Tibial nerve (tissue), 4 donors: ENCODE results near the gene CCDC107. TPM values are rescaled to one million over a fixed set of nuclear protein-coding genes. Genes with fewer than 3 reads are reported as not detected.

Source experiments
- DNase-seq, 2 donors: peaks; one replicate each; pipeline ENCODE4 v3.0.0-alpha.2; 2019; ENCODE audit warnings: low spot score in 2 of 2
- H3K27ac ChIP-seq, 4 donors: fragments of 200-600 bp; sonication (generic) in 3 of 4; one replicate each; pipeline ENCODE4 v1.5.1; 2017 to 2019; ENCODE audit warnings: mild to moderate bottlenecking in 1 of 4
- H3K27me3 ChIP-seq, 2 donors: fragments of 200-600 bp; sonication (generic) in 1 of 2; one replicate each; pipeline versions ENCODE4 v1.5.1 to v1.6.0; 2017 to 2019
- H3K36me3 ChIP-seq, 3 donors: fragments of 200-600 bp; sonication (generic); one replicate each; pipeline ENCODE4 v1.5.1; 2018 to 2019
- H3K4me1 ChIP-seq, 4 donors: fragments of 200-600 bp; sonication (generic) in 3 of 4; one replicate each; pipeline ENCODE4 v1.5.1; 2017 to 2019
- H3K4me3 ChIP-seq, 4 donors: fragments of 200-600 bp; sonication (generic) in 3 of 4; one replicate each; pipeline ENCODE4 v1.5.1; 2017 to 2019; ENCODE audit warnings: mild to moderate bottlenecking in 1 of 4, moderate library complexity in 1 of 4
- H3K9me3 ChIP-seq, 4 donors: fragments of 200-600 bp; sonication (generic) in 3 of 4; one replicate each; pipeline ENCODE4 v1.5.1; 2017 to 2019
- EP300 ChIP-seq, 2 donors: sonication (generic); formaldehyde crosslinking; IDR thresholded peaks; one replicate each; pipeline ENCODE4 v1.6.1; 2017; ENCODE audit warnings: antibody characterized with exemption in 2 of 2, mild to moderate bottlenecking in 1 of 2
- POLR2A ChIP-seq, 2 donors: fragments of 450-650 bp; IDR thresholded peaks; one replicate each; pipeline ENCODE4 v1.6.1; 2017; ENCODE audit warnings: antibody characterized with exemption in 2 of 2, mild to moderate bottlenecking in 2 of 2, moderate library complexity in 2 of 2
- WGBS, 2 donors: methylation state at CpG; one replicate each; pipeline ENCODE4 v1.1.5; 2018; 5-methylcytosine and 5-hydroxymethylcytosine counted together
- total RNA-seq, 4 donors: library from RNA; depleted of rRNA; stranded (reverse); fragments of >200 nt; gene quantifications; one replicate each; pipeline ENCODE4 v1.1.0, GENCODE V29; 2016
- TF ChIP-seq, protein P1 (sequence below), 5 experiments: fragments of 200-600 bp in 3 of 5; fragments of 450-650 bp in 2 of 5; sonication (generic) in 3 of 5; IDR thresholded peaks; one replicate each; pipeline ENCODE4 v1.5.1; 2016 to 2019; ENCODE audit warnings: antibody characterized with exemption in 5 of 5, mild to moderate bottlenecking in 3 of 5, moderate library complexity in 2 of 5

The CCDC107 gene
- total RNA-seq, 4 donors from 2014 or later: 41.6 to 58.8 (median 47.8) TPM

DNA sequence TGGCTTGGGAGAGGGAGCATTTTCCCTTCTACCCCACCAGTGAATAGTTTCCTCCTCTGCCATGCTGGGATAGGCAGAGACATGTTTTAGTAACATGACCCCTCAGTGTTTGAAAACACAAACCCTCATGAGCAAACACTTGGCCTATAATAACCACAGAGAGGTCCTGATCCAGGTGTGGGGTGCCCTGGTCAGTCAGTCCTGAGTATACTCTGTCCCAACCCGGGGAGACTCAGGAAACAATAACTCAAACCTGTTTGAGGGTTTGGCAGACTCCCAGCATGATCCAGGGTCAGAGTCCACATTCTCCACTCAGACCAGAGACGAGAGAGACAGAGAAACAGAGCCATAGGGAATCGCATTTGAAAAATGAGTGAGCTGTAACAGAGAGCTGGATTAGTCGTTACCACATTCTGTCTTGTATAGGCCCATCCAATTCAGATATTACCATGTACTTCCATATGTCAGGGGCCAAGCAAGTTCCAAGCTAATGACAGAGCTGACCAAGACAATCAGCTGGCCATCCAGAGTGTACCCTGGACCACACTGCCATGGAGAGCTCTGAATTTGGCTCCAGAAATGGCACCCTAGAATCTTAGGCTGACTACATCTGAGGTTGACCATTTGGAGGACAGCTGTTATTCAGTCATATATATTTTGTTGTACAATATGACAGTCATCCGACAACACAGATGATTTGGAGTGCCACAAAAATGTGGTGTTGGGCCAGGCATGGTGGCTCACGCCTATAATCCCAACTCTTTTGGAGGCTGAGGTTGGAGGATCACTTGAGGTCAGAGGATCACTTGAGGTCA is 11.4 kb downstream of the CCDC107 start:
- H3K27me3 ChIP-seq: no peaks in the 10 kb centered on the region
- peaks cover 0 to 12% (median 0%) of the 10 kb centered on the region in 4 donors for H3K4me1 ChIP-seq
- no peak overlapping the region for H3K4me3 ChIP-seq
- no peak for DNase-seq
- H3K36me3 ChIP-seq: no peaks in the 10 kb centered on the region
- WGBS, 2 donors: 46 to 51% methylated on average over 6 of the region's 6 CpGs
- H3K9me3 ChIP-seq: no peaks in the 10 kb centered on the region
- no peak overlapping the region for H3K27ac ChIP-seq
- TF ChIP-seq EP300 (IDR thresholded peaks at IDR 0.05): no peak
- no peak for TF ChIP-seq POLR2A (IDR thresholded peaks at IDR 0.05)
- TF ChIP-seq, protein P1, sequence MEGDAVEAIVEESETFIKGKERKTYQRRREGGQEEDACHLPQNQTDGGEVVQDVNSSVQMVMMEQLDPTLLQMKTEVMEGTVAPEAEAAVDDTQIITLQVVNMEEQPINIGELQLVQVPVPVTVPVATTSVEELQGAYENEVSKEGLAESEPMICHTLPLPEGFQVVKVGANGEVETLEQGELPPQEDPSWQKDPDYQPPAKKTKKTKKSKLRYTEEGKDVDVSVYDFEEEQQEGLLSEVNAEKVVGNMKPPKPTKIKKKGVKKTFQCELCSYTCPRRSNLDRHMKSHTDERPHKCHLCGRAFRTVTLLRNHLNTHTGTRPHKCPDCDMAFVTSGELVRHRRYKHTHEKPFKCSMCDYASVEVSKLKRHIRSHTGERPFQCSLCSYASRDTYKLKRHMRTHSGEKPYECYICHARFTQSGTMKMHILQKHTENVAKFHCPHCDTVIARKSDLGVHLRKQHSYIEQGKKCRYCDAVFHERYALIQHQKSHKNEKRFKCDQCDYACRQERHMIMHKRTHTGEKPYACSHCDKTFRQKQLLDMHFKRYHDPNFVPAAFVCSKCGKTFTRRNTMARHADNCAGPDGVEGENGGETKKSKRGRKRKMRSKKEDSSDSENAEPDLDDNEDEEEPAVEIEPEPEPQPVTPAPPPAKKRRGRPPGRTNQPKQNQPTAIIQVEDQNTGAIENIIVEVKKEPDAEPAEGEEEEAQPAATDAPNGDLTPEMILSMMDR (IDR thresholded peaks at IDR 0.05): no peak

DNA sequence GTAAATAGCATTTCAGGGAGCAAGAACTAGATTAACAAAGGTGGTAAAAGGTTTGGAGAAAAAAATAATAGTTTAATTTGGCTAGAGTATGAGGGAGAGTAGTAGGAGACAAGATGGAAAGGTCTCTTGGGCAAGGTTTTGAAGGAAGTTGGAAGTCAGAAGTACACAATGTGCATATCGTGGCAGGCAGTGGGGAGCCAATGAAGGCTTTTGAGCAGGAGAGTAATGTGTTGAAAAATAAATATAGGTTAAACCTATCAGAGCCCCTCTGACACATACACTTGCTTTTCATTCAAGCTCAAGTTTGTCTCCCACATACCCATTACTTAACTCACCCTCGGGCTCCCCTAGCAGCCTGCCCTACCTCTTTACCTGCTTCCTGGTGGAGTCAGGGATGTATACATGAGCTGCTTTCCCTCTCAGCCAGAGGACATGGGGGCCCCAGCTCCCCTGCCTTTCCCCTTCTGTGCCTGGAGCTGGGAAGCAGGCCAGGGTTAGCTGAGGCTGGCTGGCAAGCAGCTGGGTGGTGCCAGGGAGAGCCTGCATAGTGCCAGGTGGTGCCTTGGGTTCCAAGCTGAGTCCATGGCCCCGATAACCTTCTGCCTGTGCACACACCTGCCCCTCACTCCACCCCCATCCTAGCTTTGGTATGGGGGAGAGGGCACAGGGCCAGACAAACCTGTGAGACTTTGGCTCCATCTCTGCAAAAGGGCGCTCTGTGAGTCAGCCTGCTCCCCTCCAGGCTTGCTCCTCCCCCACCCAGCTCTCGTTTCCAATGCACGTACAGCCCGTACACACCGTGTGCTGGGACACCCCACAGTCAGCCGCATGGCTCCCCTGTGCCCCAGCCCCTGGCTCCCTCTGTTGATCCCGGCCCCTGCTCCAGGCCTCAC is 15.3 kb downstream of the CCDC107 start, which contains the start of gene CA9:
CA9 (plus strand) TSS at position 797 of the 893 bp plus-strand sequence; CDS start at position 829, 32 bp downstream.
- TF ChIP-seq POLR2A (IDR thresholded peaks at IDR 0.05) (no peak), EP300 (IDR thresholded peaks at IDR 0.05) (no peak)
- TF ChIP-seq, protein P1 (IDR thresholded peaks at IDR 0.05): no peak
- WGBS, 2 donors: 54 to 66% methylated on average over 9 to 10 of the region's 10 CpGs
- Histone ChIP-seq H3K36me3 (no peaks in the 10 kb centered on the region), H3K4me1 (peaks cover 0 to 16% (median 10%) of the 10 kb centered on the region in 4 donors), H3K4me3 (no peak within 1 kb of the TSS), H3K27me3 (no peaks in the 10 kb centered on the region), H3K9me3 (no peaks in the 10 kb centered on the region), H3K27ac (no peak within 1 kb of the TSS)
- no peak for DNase-seq

DNA sequence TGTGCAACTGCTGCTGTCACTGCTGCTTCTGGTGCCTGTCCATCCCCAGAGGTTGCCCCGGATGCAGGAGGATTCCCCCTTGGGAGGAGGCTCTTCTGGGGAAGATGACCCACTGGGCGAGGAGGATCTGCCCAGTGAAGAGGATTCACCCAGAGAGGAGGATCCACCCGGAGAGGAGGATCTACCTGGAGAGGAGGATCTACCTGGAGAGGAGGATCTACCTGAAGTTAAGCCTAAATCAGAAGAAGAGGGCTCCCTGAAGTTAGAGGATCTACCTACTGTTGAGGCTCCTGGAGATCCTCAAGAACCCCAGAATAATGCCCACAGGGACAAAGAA is 15.9 kb downstream of the CCDC107 start:
- peaks cover 0 to 16% (median 10%) of the 10 kb centered on the region in 4 donors for H3K4me1 ChIP-seq
- DNase-seq: no peak
- TF ChIP-seq EP300 (IDR thresholded peaks at IDR 0.05) (no peak), POLR2A (IDR thresholded peaks at IDR 0.05) (no peak)
- TF ChIP-seq, protein P1 (IDR thresholded peaks at IDR 0.05): no peak
- no peak overlapping the region for H3K27ac ChIP-seq
- 65 to 96% methylated on average over 3 of the region's 3 CpGs for WGBS, 2 donors
- H3K27me3 ChIP-seq: no peaks in the 10 kb centered on the region
- H3K9me3 ChIP-seq: no peaks in the 10 kb centered on the region
- no peaks in the 10 kb centered on the region for H3K36me3 ChIP-seq
- H3K4me3 ChIP-seq: no peak overlapping the region

DNA sequence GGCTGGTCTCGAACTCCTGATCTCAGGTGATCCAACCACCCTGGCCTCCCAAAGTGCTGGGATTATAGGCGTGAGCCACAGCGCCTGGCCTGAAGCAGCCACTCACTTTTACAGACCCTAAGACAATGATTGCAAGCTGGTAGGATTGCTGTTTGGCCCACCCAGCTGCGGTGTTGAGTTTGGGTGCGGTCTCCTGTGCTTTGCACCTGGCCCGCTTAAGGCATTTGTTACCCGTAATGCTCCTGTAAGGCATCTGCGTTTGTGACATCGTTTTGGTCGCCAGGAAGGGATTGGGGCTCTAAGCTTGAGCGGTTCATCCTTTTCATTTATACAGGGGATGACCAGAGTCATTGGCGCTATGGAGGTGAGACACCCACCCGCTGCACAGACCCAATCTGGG is 17.1 kb downstream of the CCDC107 start:
- no peak for DNase-seq
- WGBS, 2 donors: 41 to 48% methylated on average over 13 of the region's 13 CpGs

More for the DNA sequence above, 17.1 kb downstream of the CCDC107 start:
- no peaks in the 10 kb centered on the region for H3K9me3 ChIP-seq
- peak overlapping the region in 1 of 4 donors; percentile 47 for H3K27ac ChIP-seq
- H3K36me3 ChIP-seq: no peaks in the 10 kb centered on the region
- peak overlapping the region; percentile 26 to 62 (median 48) for H3K4me3 ChIP-seq
- TF ChIP-seq, protein P1 (IDR thresholded peaks at IDR 0.05): no peak
- TF ChIP-seq EP300 (IDR thresholded peaks at IDR 0.05): no peak
- TF ChIP-seq POLR2A (IDR thresholded peaks at IDR 0.05): no peak
- no peaks in the 10 kb centered on the region for H3K27me3 ChIP-seq
- H3K4me1 ChIP-seq: peaks cover 0 to 16% (median 10%) of the 10 kb centered on the region in 4 donors
